Breast epithelium (tissue), 3 donors: ENCODE data around the gene FITM1.

Experiments used
- CTCF ChIP-seq, 3 donors: fragments of 450-650 bp; IDR thresholded peaks; one replicate each; pipeline ENCODE4 v1.5.1; 2016 to 2017; ENCODE audit warnings: antibody characterized with exemption in 3 of 3, mild to moderate bottlenecking in 3 of 3, moderate library complexity in 3 of 3
- POLR2A ChIP-seq: fragments of 450-650 bp; IDR thresholded peaks from one replicate; pipeline ENCODE4 v1.6.1; 2016; ENCODE audit warnings: antibody characterized with exemption, mild to moderate bottlenecking, moderate library complexity
- POLR2AphosphoS5 ChIP-seq, 3 donors: sonication (generic); formaldehyde crosslinking; IDR thresholded peaks; one replicate each; pipeline ENCODE4 v1.6.1; 2017; ENCODE audit warnings: antibody characterized with exemption in 3 of 3

GRCh38 chr14:24135834-24136683 is 5.6 kb downstream of the FITM1 start, which contains the start of gene PSME1:
- peak in 2 of 3 donors; percentile 47 to 62 for TF ChIP-seq POLR2AphosphoS5 (IDR thresholded peaks at IDR 0.05)
- TF ChIP-seq CTCF (IDR thresholded peaks at IDR 0.05) = no peak
- TF ChIP-seq POLR2A = no peak
